Gastrocnemius medialis (tissue), 4 donors: ENCODE data around the gene ZBTB16.

Source experiments
- POLR2A ChIP-seq, 2 donors: fragments of 450-650 bp; IDR thresholded peaks; one replicate each; pipeline ENCODE4 v1.6.1; 2017; ENCODE audit warnings: antibody characterized with exemption in 2 of 2, mild to moderate bottlenecking in 2 of 2, moderate library complexity in 2 of 2
- TF ChIP-seq, protein P1 (sequence below), 5 experiments: fragments of 450-650 bp in 3 of 5; fragments of 200-600 bp in 2 of 5; sonication (generic) in 2 of 5; IDR thresholded peaks in 4 of 5; conservative IDR thresholded peaks in 1 of 5; 1 replicate in 4 of 5; 2 replicates in 1 of 5; pipeline ENCODE4 v1.5.1; 2016 to 2019; ENCODE audit warnings: antibody characterized with exemption in 5 of 5, mild to moderate bottlenecking in 3 of 5, moderate library complexity in 3 of 5

DNA sequence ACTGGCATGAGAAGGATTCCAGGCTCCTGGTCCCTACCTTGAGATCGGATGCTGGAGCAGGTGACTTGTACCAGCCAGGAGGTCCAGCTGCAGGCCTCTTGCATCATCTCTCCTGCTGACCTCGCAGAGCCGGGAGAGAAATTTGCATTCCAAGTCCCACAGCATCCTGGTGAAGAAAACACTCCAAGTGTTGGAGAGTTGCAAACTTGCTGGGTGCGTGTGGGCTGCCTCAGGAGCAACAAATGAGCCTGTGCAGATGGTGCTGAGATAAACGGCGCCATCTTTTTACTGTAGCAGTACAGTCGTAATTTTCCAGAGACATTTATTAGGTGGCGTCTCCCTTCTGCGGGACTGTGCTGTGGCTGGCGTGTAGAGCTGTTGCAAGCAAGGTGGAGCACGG is 32.1 kb upstream of the ZBTB16 start:
- TF ChIP-seq, protein P1, sequence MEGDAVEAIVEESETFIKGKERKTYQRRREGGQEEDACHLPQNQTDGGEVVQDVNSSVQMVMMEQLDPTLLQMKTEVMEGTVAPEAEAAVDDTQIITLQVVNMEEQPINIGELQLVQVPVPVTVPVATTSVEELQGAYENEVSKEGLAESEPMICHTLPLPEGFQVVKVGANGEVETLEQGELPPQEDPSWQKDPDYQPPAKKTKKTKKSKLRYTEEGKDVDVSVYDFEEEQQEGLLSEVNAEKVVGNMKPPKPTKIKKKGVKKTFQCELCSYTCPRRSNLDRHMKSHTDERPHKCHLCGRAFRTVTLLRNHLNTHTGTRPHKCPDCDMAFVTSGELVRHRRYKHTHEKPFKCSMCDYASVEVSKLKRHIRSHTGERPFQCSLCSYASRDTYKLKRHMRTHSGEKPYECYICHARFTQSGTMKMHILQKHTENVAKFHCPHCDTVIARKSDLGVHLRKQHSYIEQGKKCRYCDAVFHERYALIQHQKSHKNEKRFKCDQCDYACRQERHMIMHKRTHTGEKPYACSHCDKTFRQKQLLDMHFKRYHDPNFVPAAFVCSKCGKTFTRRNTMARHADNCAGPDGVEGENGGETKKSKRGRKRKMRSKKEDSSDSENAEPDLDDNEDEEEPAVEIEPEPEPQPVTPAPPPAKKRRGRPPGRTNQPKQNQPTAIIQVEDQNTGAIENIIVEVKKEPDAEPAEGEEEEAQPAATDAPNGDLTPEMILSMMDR (IDR thresholded peaks at IDR 0.05 in 4 of 5, conservative IDR thresholded peaks at IDR 0.05 in 1 of 5) = no peak
- no peak for TF ChIP-seq POLR2A (IDR thresholded peaks at IDR 0.05)
